Measurements from ENCODE around the gene CST9L.

DNA sequence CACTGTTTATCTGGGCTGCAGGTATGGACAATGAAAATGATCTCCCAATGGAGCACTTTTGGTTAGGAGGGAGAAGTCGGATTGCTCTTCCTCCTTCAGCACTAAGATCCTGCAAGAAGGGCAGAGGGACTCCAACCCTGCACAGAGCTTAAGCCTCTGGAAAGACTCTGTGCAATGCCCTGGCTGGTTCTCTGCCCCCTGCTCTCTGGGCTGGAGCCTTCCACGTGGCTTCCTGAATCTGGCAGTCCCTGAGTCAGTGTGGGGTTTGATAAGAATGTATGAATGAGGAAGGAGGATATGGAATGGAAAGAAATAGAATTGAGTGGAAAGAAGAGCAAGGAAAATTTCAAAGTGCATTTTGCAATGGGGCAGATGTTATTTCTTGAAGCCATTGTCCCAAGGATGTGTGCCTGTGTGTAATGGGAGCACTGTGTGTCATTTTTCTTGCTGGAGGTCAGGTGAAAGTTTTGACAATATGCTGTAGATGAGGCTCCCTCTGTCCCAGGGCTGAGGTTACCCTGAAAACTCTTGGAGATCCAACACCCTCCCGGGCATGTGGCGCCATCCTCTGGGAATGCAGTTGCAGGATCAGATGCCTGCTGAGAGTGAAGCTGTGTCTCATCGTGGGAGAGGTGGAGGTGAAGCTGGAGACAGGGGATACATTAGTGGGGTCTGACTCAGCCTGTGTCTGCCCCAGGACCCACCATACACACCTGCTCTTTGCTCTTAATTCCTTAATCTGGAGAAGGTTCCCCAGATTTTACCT is 16.3 kb upstream of the CST9L start:
- TF ChIP-seq CTCF (IDR thresholded peaks at IDR 0.05; ENCODE audit: low read depth, low read length, poor library complexity, severe bottlenecking), result no peak
- TF ChIP-seq EZH2phosphoT487 (IDR thresholded peaks at IDR 0.05; ENCODE audit: borderline replicate concordance, low read length), result no peak
